H54 (cell line): ENCODE data around the gene SEMA3C.

Experiments
- DNase-seq: peaks from one replicate; pipeline ENCODE4 v3.0.0; 2011; ENCODE audit warnings: low spot score, mixed read lengths; ENCODE audit not compliant: insufficient read length
- FAIRE-seq: peaks from 3 replicates; lab custom pipeline; 2011; peaks lifted over from hg19 to GRCh38; lab: Jason Lieb, UNC
- POLR2A ChIP-seq: IDR thresholded peaks from 2 replicates; pipeline ENCODE4 v1.6.1; 2011; ENCODE audit warnings: low read depth, mild to moderate bottlenecking, low read length

Gene SEMA3C

DNA sequence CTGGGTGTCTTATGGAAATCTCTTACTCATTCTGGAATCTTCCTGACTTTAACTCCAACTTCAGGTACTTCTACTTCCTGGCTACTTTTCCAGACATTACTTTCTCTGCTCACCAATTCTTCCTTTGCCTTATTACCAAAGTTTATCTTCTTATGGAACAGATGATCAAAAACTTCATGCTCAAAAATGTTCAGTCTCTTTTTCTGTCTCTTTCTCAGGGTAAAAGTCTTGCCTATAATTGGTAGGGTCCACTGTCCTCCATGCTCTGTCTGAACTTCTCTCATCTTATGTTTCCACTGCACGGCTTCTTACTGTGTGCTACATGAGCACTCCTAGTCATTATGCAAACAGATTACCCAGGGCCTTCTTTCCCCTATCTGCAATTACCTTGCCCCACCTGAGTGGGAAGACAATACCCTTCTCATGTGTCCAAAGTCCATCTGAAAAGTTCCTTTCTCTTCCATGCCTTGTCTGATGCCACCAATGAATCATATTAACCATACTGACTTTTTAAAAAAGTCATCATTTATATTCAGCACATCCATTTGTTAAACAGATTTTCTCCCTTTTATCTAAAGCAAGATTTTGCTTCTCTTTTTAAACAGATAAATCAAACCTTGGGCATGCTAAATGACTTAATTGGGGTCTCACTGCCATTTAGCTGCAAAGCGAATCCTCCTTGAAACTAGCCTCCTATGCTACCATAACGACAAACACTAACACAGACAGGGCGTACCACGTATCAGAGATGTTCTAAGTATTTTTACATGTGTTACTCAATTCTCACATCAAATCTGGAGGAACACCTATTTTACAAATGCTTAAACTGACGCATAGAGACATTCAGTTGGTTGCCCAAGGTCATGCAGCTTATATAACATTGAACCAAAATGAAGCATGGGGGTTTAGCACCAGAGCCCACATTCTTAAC, 48.8 kb downstream of the SEMA3C start:
- FAIRE-seq, result peak; percentile 11
- TF ChIP-seq POLR2A, result no peak
- DNase-seq, result no peak

DNA sequence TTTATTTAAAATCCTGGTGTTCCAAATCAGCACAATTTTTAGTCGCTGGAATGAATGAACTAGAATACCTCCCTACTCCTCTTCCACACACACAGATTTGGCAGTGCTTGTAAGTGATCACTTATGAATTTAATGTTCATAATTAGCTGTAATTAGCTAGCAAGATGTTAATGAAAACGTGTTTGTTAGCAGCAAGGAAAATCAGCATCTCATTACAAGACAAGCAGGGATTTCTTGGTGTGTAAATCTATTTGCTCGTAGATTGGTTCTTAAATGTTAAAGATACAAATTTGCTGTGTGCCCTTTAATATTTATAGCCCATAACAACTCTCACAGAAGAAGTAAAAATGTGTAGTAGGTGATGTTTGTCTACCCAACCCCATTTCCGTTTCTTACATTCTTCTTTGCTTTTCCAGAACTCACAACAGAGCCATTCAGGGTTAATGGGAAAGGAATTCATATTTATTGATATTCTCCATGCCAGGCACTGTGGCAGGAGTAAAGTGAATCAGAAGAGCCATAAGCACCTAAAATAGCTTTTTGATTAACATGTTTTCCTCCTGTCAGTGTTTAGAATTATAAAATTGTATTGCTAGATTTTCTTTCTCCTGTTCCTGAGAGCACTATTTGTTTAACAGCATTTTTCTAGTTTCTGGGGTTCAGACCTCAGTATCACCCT, 49.6 kb downstream of the SEMA3C start:
- TF ChIP-seq POLR2A, result no peak
- FAIRE-seq (no peak), DNase-seq (no peak)

DNA sequence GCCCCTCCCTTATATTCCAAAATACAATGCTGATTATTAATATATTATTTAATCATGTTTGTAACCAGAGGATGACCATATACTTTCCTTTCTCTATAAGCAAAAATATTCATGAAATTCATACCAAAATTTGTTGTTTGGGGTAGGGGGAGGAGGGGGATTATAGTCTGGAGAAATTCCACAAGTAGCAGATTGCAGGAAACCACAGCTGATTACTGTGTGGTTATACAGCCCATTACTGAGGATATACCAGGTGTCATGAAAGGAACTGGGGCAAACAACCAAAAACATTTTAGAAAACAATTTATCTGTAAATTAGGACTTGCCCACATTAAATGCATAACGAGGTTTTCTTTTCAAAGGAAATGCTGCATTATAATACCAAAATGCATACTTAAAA, 50.3 kb downstream of the SEMA3C start:
- no peak for TF ChIP-seq POLR2A
- FAIRE-seq (no peak), DNase-seq (no peak)

DNA sequence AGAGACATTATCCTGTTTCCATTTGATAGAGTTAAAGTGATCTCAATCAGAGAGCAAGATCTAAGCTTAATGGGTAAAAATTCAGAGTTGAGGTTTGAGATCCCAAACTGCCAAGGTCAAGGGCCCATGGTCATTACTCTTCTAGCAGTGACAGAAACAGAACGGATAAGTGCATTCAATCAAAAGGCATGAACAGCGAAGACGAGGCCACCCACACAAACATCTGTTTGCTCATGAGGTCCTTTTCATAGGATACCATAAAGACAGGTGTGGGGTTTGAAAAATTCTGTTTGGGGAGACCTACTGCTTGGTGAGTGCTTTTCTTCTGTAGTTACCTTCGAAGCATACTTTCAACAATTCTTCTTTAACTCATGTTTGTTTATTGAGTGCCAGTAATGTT, 58.3 kb downstream of the SEMA3C start:
- FAIRE-seq (no peak), DNase-seq (no peak)
- no peak for TF ChIP-seq POLR2A

DNA sequence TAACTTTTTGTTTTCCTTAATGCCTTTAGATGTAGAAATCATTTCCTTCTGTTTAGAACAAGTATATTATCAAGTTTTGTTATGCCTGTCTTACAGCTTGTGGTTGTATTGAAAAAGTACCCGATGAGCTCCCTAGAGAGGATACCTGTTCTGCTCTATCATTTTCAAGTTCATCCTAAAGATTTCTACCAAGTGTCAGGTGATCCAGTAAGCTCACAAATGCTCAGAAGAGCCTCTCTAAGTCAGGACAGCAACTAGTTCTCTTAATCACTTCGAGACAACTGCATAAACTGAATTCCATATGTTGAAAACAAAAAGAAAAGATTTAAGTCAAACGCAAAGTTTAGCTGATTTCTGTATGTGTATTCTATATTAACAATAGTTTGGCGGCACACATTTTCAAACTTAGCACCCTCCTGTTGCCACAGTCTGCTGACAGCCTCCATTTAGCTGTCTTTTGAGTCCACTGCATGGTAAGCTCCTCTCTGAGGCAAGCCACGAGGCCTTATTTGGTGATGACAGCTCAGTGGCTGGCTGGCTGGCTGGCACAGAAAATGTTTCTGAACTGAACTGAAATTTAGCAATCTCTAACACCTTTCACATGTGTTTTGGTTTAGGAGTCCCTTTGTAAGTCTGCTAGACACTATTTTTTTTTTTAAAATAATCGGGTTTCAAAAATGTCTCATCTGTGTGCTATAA, 59.4 kb downstream of the SEMA3C start:
- FAIRE-seq, result peak; percentile 85
- DNase-seq, result no peak
- TF ChIP-seq POLR2A, result no peak

DNA sequence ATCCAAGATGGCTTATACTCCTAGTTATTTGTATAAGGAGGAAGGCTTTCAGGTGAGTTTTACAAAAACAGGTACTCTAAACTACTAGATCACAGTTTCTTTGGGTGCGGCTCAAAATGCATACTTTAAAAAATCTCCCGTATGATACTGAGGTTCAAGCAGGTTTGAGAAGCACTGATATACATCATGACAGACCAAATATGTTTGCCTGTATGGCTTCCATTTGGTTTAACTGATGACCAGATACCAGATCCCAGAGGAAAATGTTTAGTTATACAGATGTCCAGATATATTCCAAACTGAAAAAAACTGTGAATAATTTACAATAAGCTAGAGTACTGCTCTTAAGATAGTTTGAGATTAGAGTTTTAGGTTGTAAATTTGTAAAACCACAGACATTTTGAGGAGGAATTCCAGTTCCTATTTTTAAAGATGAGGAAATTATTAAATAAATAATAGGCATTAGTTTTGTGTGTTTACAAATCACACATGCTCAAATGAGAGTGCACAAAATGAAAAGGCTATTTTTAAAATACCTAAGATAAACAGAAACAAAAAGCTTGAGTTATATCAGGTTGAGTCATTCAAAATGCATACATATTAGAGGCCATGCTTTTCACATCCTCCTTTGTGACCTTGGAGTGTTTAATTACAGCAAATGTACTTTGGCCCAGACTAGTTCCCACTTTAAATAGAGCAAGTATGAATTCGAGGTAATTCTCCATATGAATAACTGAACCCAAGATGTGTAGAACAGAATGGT, 60.5 kb downstream of the SEMA3C start:
- DNase-seq (no peak), FAIRE-seq (peak; percentile 91)
- no peak for TF ChIP-seq POLR2A

DNA sequence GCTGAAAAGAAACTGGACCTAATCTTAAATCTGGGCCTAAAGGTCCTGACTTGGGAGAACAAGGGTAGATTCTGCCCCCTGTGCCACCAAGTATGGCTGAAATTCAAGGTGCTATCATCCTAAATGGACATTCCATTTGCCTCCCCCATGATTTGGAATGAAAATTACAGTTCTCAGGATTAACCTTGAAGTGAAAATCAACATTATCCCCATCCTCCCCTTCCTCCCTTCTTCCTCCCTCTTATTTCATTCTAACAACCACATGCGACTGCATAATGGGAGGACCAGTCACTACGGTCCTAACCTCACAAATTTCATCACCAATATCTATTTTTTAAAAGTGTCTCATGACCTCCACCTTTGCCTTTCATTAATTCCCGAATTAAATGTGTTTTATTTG, 62.1 kb downstream of the SEMA3C start:
- TF ChIP-seq POLR2A, result no peak
- FAIRE-seq (peak; percentile 20), DNase-seq (no peak)

DNA sequence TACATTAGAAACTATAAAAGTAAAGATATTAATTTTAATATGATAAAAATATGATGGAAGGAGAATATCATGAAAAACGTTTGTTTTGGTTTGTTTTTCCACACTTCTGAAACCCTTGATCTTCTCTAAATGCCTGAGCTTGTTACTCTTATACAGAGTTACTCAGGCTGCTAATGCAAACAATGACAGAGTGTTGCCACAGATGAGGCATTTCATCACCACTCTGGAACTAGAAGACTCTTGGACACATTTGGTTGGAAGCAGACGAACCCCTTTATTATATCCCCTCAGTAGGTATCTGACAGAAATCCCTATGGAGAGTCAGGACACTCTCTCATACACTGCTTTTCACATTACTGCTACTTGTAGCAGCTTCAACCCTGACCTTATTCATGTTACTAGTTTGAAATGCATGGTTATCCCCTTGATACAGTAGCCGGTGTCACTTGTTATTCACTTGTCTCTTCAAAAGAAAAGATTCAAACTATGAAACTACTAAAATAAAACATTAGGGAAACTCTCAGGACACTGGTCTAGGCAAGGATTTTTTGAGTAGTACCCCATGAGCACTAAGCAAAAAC, 66.9 kb downstream of the SEMA3C start:
- FAIRE-seq (peak; percentile 67), DNase-seq (no peak)
- TF ChIP-seq POLR2A, result no peak

DNA sequence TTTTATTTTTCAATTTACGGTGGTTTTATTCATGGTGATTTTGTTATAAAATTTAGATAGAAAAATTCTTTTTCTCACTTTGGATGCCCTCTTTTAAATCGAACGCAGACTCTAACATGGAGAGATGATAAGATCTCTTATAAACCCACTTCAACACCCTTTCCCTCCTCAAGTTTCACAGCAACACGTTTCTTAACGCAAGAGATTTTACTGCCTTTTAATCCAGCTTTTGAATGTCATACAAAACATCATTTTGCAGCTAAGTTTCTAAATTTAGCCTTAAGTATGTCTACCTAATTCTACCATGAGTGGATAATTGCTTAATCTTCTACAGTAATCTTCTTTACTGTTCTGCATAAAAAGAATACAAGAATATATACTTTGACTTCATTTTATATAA, 70.0 kb downstream of the SEMA3C start:
- FAIRE-seq, result no peak
- TF ChIP-seq POLR2A, result no peak
- DNase-seq, result no peak

DNA sequence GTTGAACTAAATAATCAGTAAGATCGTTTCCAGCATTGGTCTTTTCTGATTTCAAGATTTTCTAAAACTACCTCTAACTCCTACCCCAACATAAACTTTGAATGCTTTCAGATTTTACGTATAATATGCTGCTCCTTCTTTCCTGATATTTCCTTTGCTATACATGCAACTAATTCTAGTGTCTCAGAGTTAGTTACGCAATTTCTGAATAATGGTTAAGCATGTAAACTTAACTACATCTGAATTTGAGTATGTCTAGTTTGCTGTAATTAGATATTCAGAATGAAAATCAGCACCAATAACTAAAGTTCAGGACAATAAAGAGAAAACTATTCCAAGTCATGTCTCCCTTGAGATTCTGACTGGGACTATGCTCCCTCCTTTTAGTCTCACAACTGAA, 71.0 kb downstream of the SEMA3C start:
- TF ChIP-seq POLR2A, result no peak
- DNase-seq (no peak), FAIRE-seq (peak; percentile 82)

DNA sequence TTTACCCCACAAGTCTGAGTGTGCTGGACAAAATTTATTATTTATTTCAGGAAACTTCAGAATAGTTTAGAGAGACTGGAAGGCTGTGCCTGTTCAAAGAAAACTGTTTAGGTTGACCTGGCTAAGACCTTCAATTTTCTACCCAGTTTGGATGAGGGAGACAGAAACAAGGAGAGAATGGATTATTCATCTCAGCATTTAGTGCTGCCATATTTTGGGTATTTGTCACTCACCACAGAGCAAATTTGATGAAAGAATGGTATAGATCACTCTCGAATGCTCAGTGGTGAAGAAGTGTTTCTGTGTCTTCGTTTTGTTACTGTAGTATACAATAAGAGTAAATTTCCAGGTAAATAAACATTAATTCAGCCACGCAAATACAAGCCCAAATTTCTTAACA, 71.8 kb downstream of the SEMA3C start:
- DNase-seq (no peak), FAIRE-seq (no peak)
- TF ChIP-seq POLR2A, result no peak

DNA sequence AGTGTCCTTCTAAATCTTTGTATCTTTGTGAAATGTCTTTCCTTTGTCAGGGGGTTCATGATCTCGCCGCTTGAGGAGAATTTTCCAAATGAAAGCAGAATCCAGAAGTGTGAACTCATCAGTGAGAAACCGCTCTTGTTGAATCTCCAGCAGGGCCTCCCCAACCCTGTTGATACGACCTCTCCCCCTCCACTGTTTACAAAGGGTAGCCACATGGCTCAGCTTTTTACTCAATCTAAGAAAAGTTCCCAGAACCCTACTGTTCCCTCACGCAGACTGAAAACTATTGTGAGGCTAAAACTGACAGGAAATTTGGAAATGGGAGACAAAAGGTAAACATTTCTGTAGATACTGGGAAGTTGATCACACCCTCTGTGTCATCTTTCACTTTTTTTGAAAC, 73.9 kb downstream of the SEMA3C start:
- FAIRE-seq, result no peak
- DNase-seq, result no peak
- TF ChIP-seq POLR2A, result no peak

DNA sequence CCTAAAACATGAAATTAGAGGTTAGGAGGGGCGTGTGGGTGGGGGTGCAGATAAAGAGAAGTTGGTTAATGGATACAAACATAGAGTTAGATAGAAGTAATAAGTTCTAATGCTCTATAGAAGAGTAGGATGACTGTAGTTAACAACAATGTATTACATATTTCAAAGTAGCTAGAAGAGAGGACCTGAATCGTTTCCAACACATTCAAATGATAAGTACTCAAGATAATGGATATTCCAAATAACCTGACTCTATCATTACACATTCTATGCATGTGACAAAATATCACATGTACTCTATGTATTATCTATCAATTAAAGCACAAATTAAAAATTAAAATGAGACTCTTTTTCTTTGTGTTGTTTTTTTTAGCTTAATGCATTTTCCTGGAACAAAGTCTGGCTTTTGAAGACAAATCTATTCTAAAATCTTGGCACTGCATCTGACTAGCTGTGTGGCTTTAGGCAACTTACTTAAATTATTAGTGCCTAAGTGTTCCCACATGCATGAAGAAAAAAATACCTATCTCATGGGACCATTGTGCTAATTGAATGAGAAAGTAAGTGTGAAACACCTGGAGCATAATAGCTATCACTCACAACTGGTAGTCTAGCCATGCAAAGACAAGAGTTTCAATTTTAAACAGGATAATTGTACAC, 75.7 kb downstream of the SEMA3C start:
- no peak for DNase-seq
- FAIRE-seq, result peak; percentile 11
- no peak for TF ChIP-seq POLR2A
